ENCODE results near the gene LMF1.

The LMF1 gene

GRCh38 chr16:920717-921116 lies 50.1 kb downstream of the LMF1 start:
- TF ChIP-seq CTCF (IDR thresholded peaks at IDR 0.05; ENCODE audit: low read depth, low read length, missing control alignments) = no peak
- no peak for DNase-seq (ENCODE audit: extremely low read depth, low read depth)
- H3K4me3 ChIP-seq (replicated peaks; ENCODE audit: low read depth, low read length) = no peak overlapping the region

GRCh38 chr16:920051-920681 lies 50.6 kb downstream of the LMF1 start:
- DNase-seq (ENCODE audit: extremely low read depth, low read depth) = no peak
- no peak for TF ChIP-seq CTCF (IDR thresholded peaks at IDR 0.05; ENCODE audit: low read depth, low read length, missing control alignments)
- no peak overlapping the region for H3K4me3 ChIP-seq (replicated peaks; ENCODE audit: low read depth, low read length)

- no peak for TF ChIP-seq CTCF (IDR thresholded peaks at IDR 0.05; ENCODE audit: low read depth, low read length, missing control alignments)
- DNase-seq (ENCODE audit: extremely low read depth, low read depth) = no peak
- H3K4me3 ChIP-seq (replicated peaks; ENCODE audit: low read depth, low read length) = no peak overlapping the region
Measured at GRCh38 chr16:919658-920050, 51.1 kb downstream of the LMF1 start.

GRCh38 chr16:918741-919657 lies 51.8 kb downstream of the LMF1 start:
- H3K4me3 ChIP-seq (replicated peaks; ENCODE audit: low read depth, low read length) = no peak overlapping the region
- no peak for TF ChIP-seq CTCF (IDR thresholded peaks at IDR 0.05; ENCODE audit: low read depth, low read length, missing control alignments)
- DNase-seq (ENCODE audit: extremely low read depth, low read depth) = no peak

- no peak for DNase-seq (ENCODE audit: extremely low read depth, low read depth)
- TF ChIP-seq CTCF (IDR thresholded peaks at IDR 0.05; ENCODE audit: low read depth, low read length, missing control alignments) = no peak
- no peak overlapping the region for H3K4me3 ChIP-seq (replicated peaks; ENCODE audit: low read depth, low read length)
Measured at GRCh38 chr16:918068-918467, 52.7 kb downstream of the LMF1 start.

GRCh38 chr16:917591-918061 lies 53.2 kb downstream of the LMF1 start:
- no peak for TF ChIP-seq CTCF (IDR thresholded peaks at IDR 0.05; ENCODE audit: low read depth, low read length, missing control alignments)
- no peak for DNase-seq (ENCODE audit: extremely low read depth, low read depth)
- H3K4me3 ChIP-seq (replicated peaks; ENCODE audit: low read depth, low read length) = no peak overlapping the region

All from HFF-Myc (cell line).